SJSA1 (cell line): ENCODE measurements around the gene SH3TC1. TPM values are rescaled to one million over a fixed set of nuclear protein-coding genes. Genes with fewer than 3 reads are reported as not detected.

Experiments
- DNase-seq, 2 experiments: peaks; one replicate each; pipeline ENCODE4 v3.0.0-alpha.2; 2015 to 2020; ENCODE audit warnings: low spot score in 2 of 2, low read depth in 1 of 2
- H3K27ac ChIP-seq: fragments of 250-450 bp; sonication (Bioruptor Pico); 2 replicates; pipeline ENCODE4 v1.5.1; 2020; ENCODE audit warnings: mild to moderate bottlenecking, moderate library complexity
- H3K27me3 ChIP-seq: fragments of 250-450 bp; sonication (Bioruptor Pico); replicated peaks from 2 replicates; pipeline ENCODE4 v1.5.1; 2020; ENCODE audit warnings: mild to moderate bottlenecking, moderate library complexity
- H3K36me3 ChIP-seq: fragments of 250-450 bp; sonication (Bioruptor Pico); 2 replicates; pipeline ENCODE4 v1.5.1; 2020; ENCODE audit warnings: mild to moderate bottlenecking
- H3K4me1 ChIP-seq: fragments of 250-450 bp; sonication (Bioruptor Pico); replicated peaks from 2 replicates; pipeline ENCODE4 v1.6.1; 2021; ENCODE audit warnings: mild to moderate bottlenecking
- H3K4me3 ChIP-seq: fragments of 250-450 bp; sonication (Bioruptor Pico); 2 replicates; pipeline ENCODE4 v1.5.1; 2020; ENCODE audit warnings: mild to moderate bottlenecking
- H3K9me3 ChIP-seq: fragments of 250-450 bp; sonication (Bioruptor Pico); replicated peaks from 2 replicates; pipeline ENCODE4 v1.5.1; 2020; ENCODE audit warnings: mild to moderate bottlenecking
- total RNA-seq: library from RNA; depleted of rRNA; stranded (reverse); fragments of >200 nt; shearing (Covaris generic); gene quantifications from 2 replicates; pipeline ENCODE4 v1.2.3, GENCODE V29; 2014

SH3TC1 gene
- total RNA-seq, 1 experiment from 2014 or later = 1.4 TPM

GRCh38 chr4:8214136-8214535, 15.0 kb downstream of the SH3TC1 start:
- no peaks in the 10 kb centered on the region for H3K36me3 ChIP-seq
- no peak for DNase-seq
- no peaks in the 10 kb centered on the region for H3K9me3 ChIP-seq
- no peaks in the 10 kb centered on the region for H3K4me1 ChIP-seq
- H3K27ac ChIP-seq = no peak overlapping the region
- no peak overlapping the region for H3K4me3 ChIP-seq
- H3K27me3 ChIP-seq = no peaks in the 10 kb centered on the region

- H3K27me3 ChIP-seq = no peaks in the 10 kb centered on the region
- DNase-seq = no peak
- no peaks in the 10 kb centered on the region for H3K9me3 ChIP-seq
- H3K27ac ChIP-seq = no peak overlapping the region
- H3K36me3 ChIP-seq = no peaks in the 10 kb centered on the region
- H3K4me3 ChIP-seq = no peak overlapping the region
- H3K4me1 ChIP-seq = no peaks in the 10 kb centered on the region
Observed at GRCh38 chr4:8215001-8215427, 15.9 kb downstream of the SH3TC1 start.

GRCh38 chr4:8215641-8216442, 16.8 kb downstream of the SH3TC1 start:
- Histone ChIP-seq H3K4me1 (no peaks in the 10 kb centered on the region), H3K27ac (no peak overlapping the region), H3K4me3 (no peak overlapping the region), H3K9me3 (no peaks in the 10 kb centered on the region), H3K36me3 (no peaks in the 10 kb centered on the region), H3K27me3 (no peaks in the 10 kb centered on the region)
- no peak for DNase-seq

GRCh38 chr4:8216443-8217245, 17.6 kb downstream of the SH3TC1 start:
- H3K27me3 ChIP-seq = no peaks in the 10 kb centered on the region
- peaks cover 3% of the 10 kb centered on the region; the same call in 1 of the 2 replicates for H3K4me1 ChIP-seq
- H3K4me3 ChIP-seq = no peak overlapping the region
- H3K9me3 ChIP-seq = no peaks in the 10 kb centered on the region
- DNase-seq = no peak
- H3K36me3 ChIP-seq = no peaks in the 10 kb centered on the region
- H3K27ac ChIP-seq = no peak overlapping the region

GRCh38 chr4:8217246-8217511, 18.1 kb downstream of the SH3TC1 start:
- no peak overlapping the region for H3K4me3 ChIP-seq
- H3K9me3 ChIP-seq = no peaks in the 10 kb centered on the region
- no peaks in the 10 kb centered on the region for H3K36me3 ChIP-seq
- H3K4me1 ChIP-seq = peaks cover 7% of the 10 kb centered on the region; the same call in 1 of the 2 replicates
- H3K27me3 ChIP-seq = no peaks in the 10 kb centered on the region
- H3K27ac ChIP-seq = no peak overlapping the region
- DNase-seq = no peak

- H3K9me3 ChIP-seq = no peaks in the 10 kb centered on the region
- peaks cover 7% of the 10 kb centered on the region; the same call in 1 of the 2 replicates for H3K4me1 ChIP-seq
- H3K27me3 ChIP-seq = no peaks in the 10 kb centered on the region
- H3K36me3 ChIP-seq = no peaks in the 10 kb centered on the region
- H3K27ac ChIP-seq = no peak overlapping the region
- no peak overlapping the region for H3K4me3 ChIP-seq
- DNase-seq = no peak
Observed at GRCh38 chr4:8217871-8218270, 18.8 kb downstream of the SH3TC1 start.

GRCh38 chr4:8218371-8219031, 19.4 kb downstream of the SH3TC1 start:
- Histone ChIP-seq H3K4me3 (no peak overlapping the region), H3K27ac (no peak overlapping the region), H3K9me3 (no peaks in the 10 kb centered on the region), H3K36me3 (no peaks in the 10 kb centered on the region), H3K27me3 (no peaks in the 10 kb centered on the region), H3K4me1 (peaks cover 7% of the 10 kb centered on the region; the same call in 1 of the 2 replicates)
- no peak for DNase-seq

GRCh38 chr4:8219236-8219635, 20.1 kb downstream of the SH3TC1 start:
- DNase-seq = no peak
- Histone ChIP-seq H3K27ac (no peak overlapping the region), H3K4me3 (no peak overlapping the region), H3K9me3 (no peaks in the 10 kb centered on the region), H3K4me1 (peaks cover 7% of the 10 kb centered on the region; the same call in 1 of the 2 replicates), H3K36me3 (0 out of 2 replicates have a peak, but pooled peaks cover 3% of the 10 kb centered on the region), H3K27me3 (no peaks in the 10 kb centered on the region)

GRCh38 chr4:8220661-8221450, 21.8 kb downstream of the SH3TC1 start:
- Histone ChIP-seq H3K27ac (no peak overlapping the region), H3K4me3 (no peak overlapping the region), H3K36me3 (0 out of 2 replicates have a peak, but pooled peaks cover 3% of the 10 kb centered on the region), H3K27me3 (no peaks in the 10 kb centered on the region), H3K4me1 (peaks cover 7% of the 10 kb centered on the region; the same call in 1 of the 2 replicates), H3K9me3 (no peaks in the 10 kb centered on the region)
- no peak for DNase-seq

GRCh38 chr4:8221476-8221875, 22.4 kb downstream of the SH3TC1 start:
- no peaks in the 10 kb centered on the region for H3K27me3 ChIP-seq
- no peak overlapping the region for H3K4me3 ChIP-seq
- H3K27ac ChIP-seq = no peak overlapping the region
- H3K4me1 ChIP-seq = peaks cover 7% of the 10 kb centered on the region; the same call in 1 of the 2 replicates
- no peaks in the 10 kb centered on the region for H3K9me3 ChIP-seq
- H3K36me3 ChIP-seq = 0 out of 2 replicates have a peak, but pooled peaks cover 3% of the 10 kb centered on the region
- DNase-seq = no peak

- H3K36me3 ChIP-seq = 0 out of 2 replicates have a peak, but pooled peaks cover 3% of the 10 kb centered on the region
- no peaks in the 10 kb centered on the region for H3K9me3 ChIP-seq
- no peak for DNase-seq
- H3K4me1 ChIP-seq = peaks cover 7% of the 10 kb centered on the region; the same call in 1 of the 2 replicates
- no peak overlapping the region for H3K4me3 ChIP-seq
- H3K27me3 ChIP-seq = no peaks in the 10 kb centered on the region
- no peak overlapping the region for H3K27ac ChIP-seq
Observed at GRCh38 chr4:8221985-8222384, 22.9 kb downstream of the SH3TC1 start.

- Histone ChIP-seq H3K4me1 (peaks cover 7% of the 10 kb centered on the region; the same call in 1 of the 2 replicates), H3K9me3 (no peaks in the 10 kb centered on the region), H3K4me3 (no peak overlapping the region), H3K27ac (no peak overlapping the region), H3K27me3 (no peaks in the 10 kb centered on the region), H3K36me3 (0 out of 2 replicates have a peak, but pooled peaks cover 3% of the 10 kb centered on the region)
- DNase-seq = no peak
Observed at GRCh38 chr4:8222609-8223388, 23.7 kb downstream of the SH3TC1 start.
